HG03571 (cell line): ENCODE measurements around the gene CHMP1B.

Experiments used
- ATAC-seq: cut with Tn5 transposase; IDR thresholded peaks from one replicate; pipeline ENCODE4 v1.9.1; 2021; ENCODE audit not compliant: unreplicated experiment

The CHMP1B gene

GRCh38 chr18:11899063-11899462, 47.9 kb downstream of the CHMP1B start:
- ATAC-seq = no peak

- no peak for ATAC-seq
Observed at GRCh38 chr18:11901826-11902438, 50.7 kb downstream of the CHMP1B start.

DNA sequence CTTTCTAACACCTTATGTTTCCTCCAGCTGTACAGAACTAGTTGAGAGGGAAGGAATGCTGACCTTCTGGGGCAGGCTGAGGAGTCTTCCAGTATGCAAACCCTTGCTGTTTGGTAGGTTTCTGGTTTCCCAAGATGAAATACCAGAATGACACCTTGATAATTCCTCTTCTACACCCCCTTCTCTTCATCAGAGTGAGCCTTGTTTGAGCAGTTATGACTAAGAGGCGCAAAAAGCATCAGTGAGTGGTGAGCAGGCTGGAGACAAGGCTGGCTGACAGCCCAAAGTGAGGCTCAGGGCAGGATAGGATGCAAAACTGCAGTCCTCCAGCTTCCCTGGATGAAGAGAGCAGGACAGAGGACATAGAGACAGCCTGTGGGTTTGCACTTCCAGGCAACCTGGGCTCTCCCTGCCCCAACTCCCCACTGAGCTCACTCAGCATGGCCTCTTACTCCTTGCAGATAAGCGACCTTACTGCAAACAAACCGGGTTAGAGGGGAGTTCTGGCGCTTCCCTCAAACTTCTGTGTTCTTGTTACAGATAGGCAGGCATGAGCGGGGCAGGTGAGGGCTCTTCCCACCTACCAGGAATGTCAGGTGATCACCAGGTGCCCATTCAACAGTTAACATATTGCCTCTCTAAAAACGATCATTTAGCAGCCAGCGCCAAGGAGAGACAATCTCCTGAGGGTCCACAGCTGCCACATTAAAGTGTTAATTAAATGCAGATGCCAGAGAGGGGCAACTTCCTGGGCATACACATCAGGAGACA, 51.5 kb downstream of the CHMP1B start:
- no peak for ATAC-seq
